Measurements from ENCODE around the gene ARVCF. TPM values are rescaled to one million over a fixed set of nuclear protein-coding genes. Genes with fewer than 3 reads are reported as not detected.
A peak's percentile ranks its signal among the peaks of the same experiment; 100 is the strongest.

Gene ARVCF
- total and polyA plus RNA-seq, 9 of the 15 experiments (the other 6 are each of a cell fraction or from before 2014, with no cell fraction given), result 0.03 to 97.4 (median 15.6) TPM

DNA sequence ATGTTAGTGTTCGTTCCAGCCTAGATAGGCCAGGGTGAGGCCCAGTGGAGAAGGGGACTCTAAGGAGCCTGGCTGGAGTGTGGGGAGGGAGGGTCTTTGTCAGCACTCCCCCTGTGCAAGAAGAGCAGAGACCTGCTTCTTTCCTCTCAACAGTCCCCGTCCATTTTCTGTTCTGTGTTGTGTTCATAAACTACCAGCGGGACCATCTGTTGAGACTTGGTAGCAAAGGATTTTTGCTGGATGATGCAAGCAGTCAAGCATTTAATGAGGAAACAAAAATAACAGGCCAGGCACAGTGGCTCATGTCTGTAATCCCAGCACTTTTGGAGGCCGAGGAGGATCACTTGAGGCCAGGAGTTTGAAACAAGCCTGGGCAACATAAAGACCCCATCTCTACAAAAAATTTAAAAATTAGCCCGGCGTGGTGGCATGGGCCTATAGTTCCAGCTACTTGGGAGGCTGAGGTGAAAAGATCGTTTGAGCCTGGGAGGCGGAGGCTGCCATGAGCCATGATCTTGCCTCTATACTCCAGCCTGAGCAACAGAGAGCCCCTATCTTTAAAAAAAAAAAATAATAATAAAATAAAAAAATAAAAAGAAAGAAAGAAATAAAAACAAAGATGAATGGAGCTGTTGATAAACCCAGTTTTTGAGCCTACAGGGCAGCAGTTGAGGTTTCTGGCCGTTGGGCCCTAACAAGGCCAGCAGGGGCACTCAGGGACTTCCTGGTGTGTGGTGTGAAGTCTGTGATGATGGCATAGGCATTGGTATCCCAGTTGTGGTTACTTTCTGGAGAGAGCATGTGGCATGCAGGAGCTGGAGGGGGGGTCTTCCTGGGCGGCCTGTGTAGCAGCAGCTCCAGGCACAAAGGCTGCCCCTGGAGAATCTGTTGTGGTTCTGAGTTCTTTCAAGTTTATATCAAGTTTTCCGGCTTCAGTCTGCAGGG, 73.3 kb downstream of the ARVCF start (continued):
- TF ChIP-seq, protein P1, sequence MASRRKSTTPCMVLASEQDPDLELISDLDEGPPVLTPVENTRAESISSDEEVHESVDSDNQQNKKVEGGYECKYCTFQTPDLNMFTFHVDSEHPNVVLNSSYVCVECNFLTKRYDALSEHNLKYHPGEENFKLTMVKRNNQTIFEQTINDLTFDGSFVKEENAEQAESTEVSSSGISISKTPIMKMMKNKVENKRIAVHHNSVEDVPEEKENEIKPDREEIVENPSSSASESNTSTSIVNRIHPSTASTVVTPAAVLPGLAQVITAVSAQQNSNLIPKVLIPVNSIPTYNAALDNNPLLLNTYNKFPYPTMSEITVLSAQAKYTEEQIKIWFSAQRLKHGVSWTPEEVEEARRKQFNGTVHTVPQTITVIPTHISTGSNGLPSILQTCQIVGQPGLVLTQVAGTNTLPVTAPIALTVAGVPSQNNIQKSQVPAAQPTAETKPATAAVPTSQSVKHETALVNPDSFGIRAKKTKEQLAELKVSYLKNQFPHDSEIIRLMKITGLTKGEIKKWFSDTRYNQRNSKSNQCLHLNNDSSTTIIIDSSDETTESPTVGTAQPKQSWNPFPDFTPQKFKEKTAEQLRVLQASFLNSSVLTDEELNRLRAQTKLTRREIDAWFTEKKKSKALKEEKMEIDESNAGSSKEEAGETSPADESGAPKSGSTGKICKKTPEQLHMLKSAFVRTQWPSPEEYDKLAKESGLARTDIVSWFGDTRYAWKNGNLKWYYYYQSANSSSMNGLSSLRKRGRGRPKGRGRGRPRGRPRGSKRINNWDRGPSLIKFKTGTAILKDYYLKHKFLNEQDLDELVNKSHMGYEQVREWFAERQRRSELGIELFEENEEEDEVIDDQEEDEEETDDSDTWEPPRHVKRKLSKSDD (conservative IDR thresholded peaks at IDR 0.05; ENCODE audit: low read length), result no peak
- no peak for TF ChIP-seq NCOA6 (IDR thresholded peaks at IDR 0.05)
- TF ChIP-seq ARHGAP35 (IDR thresholded peaks at IDR 0.05; ENCODE audit: partially characterized antibody), result no peak
- TF ChIP-seq ZNF644 (tag; IDR thresholded peaks at IDR 0.05; ENCODE audit: low read depth), result no peak
- no peak for TF ChIP-seq MBD2 (IDR thresholded peaks at IDR 0.05; ENCODE audit: borderline replicate concordance, low read depth)
- peak; percentile 24; the same call in 1 of the 2 replicates for TF ChIP-seq NFIX (CRISPR knock-in tag; IDR thresholded peaks at IDR 0.05; ENCODE audit: low read depth)
- TF ChIP-seq BMI1 (IDR thresholded peaks at IDR 0.05; ENCODE audit: low read length), result no peak
- TF ChIP-seq LARP7 (IDR thresholded peaks at IDR 0.05), result no peak
- TF ChIP-seq MEIS2 (IDR thresholded peaks at IDR 0.05; ENCODE audit: partially characterized antibody), result no peak
- TF ChIP-seq ZSCAN29 (IDR thresholded peaks at IDR 0.05), result no peak
- TF ChIP-seq HDGF (IDR thresholded peaks at IDR 0.05), result no peak
- peak; percentile 65; the same call in 1 of the 2 replicates for TF ChIP-seq HMG20A (CRISPR knock-in tag; conservative IDR thresholded peaks at IDR 0.05)
- TF ChIP-seq MAZ (CRISPR knock-in tag; conservative IDR thresholded peaks at IDR 0.05 in 1 of 2, IDR thresholded peaks at IDR 0.05 in 1 of 2), result no peak; a peak in 1 of 4 replicates
- TF ChIP-seq EWSR1 (IDR thresholded peaks at IDR 0.05; ENCODE audit: borderline replicate concordance, low read depth, partially characterized antibody), result no peak
- no peak for TF ChIP-seq SMARCB1 (IDR thresholded peaks at IDR 0.05; ENCODE audit: insufficient read length, low read depth)
- TF ChIP-seq MTA1 (IDR thresholded peaks at IDR 0.05; ENCODE audit: borderline replicate concordance), result no peak
- TF ChIP-seq TOE1 (IDR thresholded peaks at IDR 0.05; ENCODE audit: borderline replicate concordance), result no peak
- TF ChIP-seq TOE1 (CRISPR knock-in tag; IDR thresholded peaks at IDR 0.05; ENCODE audit: borderline replicate concordance, low read depth), result no peak
- TF ChIP-seq ZZZ3 (IDR thresholded peaks at IDR 0.05), result no peak
- peak; percentile 80; the same call in 1 of the 2 replicates for TF ChIP-seq NR2F6 (CRISPR knock-in tag; IDR thresholded peaks at IDR 0.05)
- TF ChIP-seq ZNF77 (CRISPR knock-in tag; IDR thresholded peaks at IDR 0.05), result no peak
- no peak for TF ChIP-seq FOSL1 (tag; conservative IDR thresholded peaks at IDR 0.05)
- TF ChIP-seq PYGO2 (tag; IDR thresholded peaks at IDR 0.05), result no peak
- no peak for TF ChIP-seq SLC30A9 (CRISPR knock-in tag; IDR thresholded peaks at IDR 0.05)
- no peak for TF ChIP-seq CBX8 (IDR thresholded peaks at IDR 0.05; ENCODE audit: borderline replicate concordance, extremely low read depth, low read depth, low read length, poor library complexity, severe bottlenecking)
- no peak for TF ChIP-seq SAP30 (IDR thresholded peaks at IDR 0.05; ENCODE audit: borderline replicate concordance, insufficient read depth, low read depth, low read length, poor library complexity, severe bottlenecking)
- peak; percentile 81; the same call in 1 of the 2 replicates for TF ChIP-seq XRCC5 (IDR thresholded peaks at IDR 0.05; ENCODE audit: low read depth, low read length)

All from K562 (cell line).